GM06990 (cell line): ENCODE results near the gene PRKCH.

Experiments
- DNase-seq: peaks from one replicate; pipeline ENCODE4 v3.0.0-alpha.2; 2011; ENCODE audit not compliant: insufficient read length; ENCODE audit errors: extremely low read depth
- H3K27me3 ChIP-seq: replicated peaks from 2 replicates; pipeline ENCODE4 v1.6.0; 2011; ENCODE audit warnings: low read length; ENCODE audit not compliant: control insufficient read depth, insufficient read depth
- H3K36me3 ChIP-seq: 2 replicates; pipeline ENCODE4 v1.5.1; 2011; ENCODE audit warnings: low read length; ENCODE audit not compliant: control insufficient read depth, insufficient read depth
- H3K4me3 ChIP-seq: replicated peaks from 2 replicates; pipeline ENCODE4 v1.5.1; 2011; ENCODE audit warnings: low read depth, mild to moderate bottlenecking, control low read depth, low read length
- CTCF ChIP-seq: IDR thresholded peaks from 2 replicates; pipeline ENCODE4 v1.5.1; 2011; ENCODE audit warnings: low read length, control low read depth, mild to moderate bottlenecking, inconsistent platforms; ENCODE audit not compliant: insufficient read depth, poor library complexity, severe bottlenecking

The PRKCH gene

GRCh38 chr14:61326146-61326545 is 4.8 kb downstream of the PRKCH start:
- no peak for DNase-seq
- Histone ChIP-seq H3K27me3 (no peaks in the 10 kb centered on the region), H3K36me3 (no peaks in the 10 kb centered on the region), H3K4me3 (no peak overlapping the region)
- TF ChIP-seq CTCF: no peak

- H3K36me3 ChIP-seq: no peaks in the 10 kb centered on the region
- H3K4me3 ChIP-seq: no peak overlapping the region
- no peak for DNase-seq
- TF ChIP-seq CTCF: no peak
- no peaks in the 10 kb centered on the region for H3K27me3 ChIP-seq
Measured at GRCh38 chr14:61326847-61327246, 5.5 kb downstream of the PRKCH start.

- H3K36me3 ChIP-seq: no peaks in the 10 kb centered on the region
- no peak for DNase-seq
- no peak for TF ChIP-seq CTCF
- no peak overlapping the region for H3K4me3 ChIP-seq
- H3K27me3 ChIP-seq: no peaks in the 10 kb centered on the region
Measured at GRCh38 chr14:61328626-61329262, 7.4 kb downstream of the PRKCH start.

GRCh38 chr14:61329478-61330051 is 8.2 kb downstream of the PRKCH start:
- TF ChIP-seq CTCF: no peak

GRCh38 chr14:61330511-61330910 is 9.1 kb downstream of the PRKCH start:
- Histone ChIP-seq H3K4me3 (no peak overlapping the region), H3K36me3 (no peaks in the 10 kb centered on the region), H3K27me3 (no peaks in the 10 kb centered on the region)
- DNase-seq: peak; percentile 60
- no peak for TF ChIP-seq CTCF

More at GRCh38 chr14:61329478-61330051, 8.2 kb downstream of the PRKCH start:
- no peak overlapping the region for H3K4me3 ChIP-seq
- DNase-seq: peak; percentile 69
- H3K27me3 ChIP-seq: no peaks in the 10 kb centered on the region
- H3K36me3 ChIP-seq: no peaks in the 10 kb centered on the region
